GM21515 (cell line): ENCODE measurements around the gene IFI16.
A peak's percentile ranks its signal among the peaks of the same experiment; 100 is the strongest.
"Not testable (repeated sequence)": the region's sequence is repeated elsewhere in the genome, so short reads cannot be mapped to it uniquely, and the experiment has no call there.

ENCODE experiments used
- ATAC-seq: cut with Tn5 transposase; IDR thresholded peaks from one replicate; pipeline ENCODE4 v1.9.1; 2021; ENCODE audit not compliant: unreplicated experiment

Gene IFI16

DNA sequence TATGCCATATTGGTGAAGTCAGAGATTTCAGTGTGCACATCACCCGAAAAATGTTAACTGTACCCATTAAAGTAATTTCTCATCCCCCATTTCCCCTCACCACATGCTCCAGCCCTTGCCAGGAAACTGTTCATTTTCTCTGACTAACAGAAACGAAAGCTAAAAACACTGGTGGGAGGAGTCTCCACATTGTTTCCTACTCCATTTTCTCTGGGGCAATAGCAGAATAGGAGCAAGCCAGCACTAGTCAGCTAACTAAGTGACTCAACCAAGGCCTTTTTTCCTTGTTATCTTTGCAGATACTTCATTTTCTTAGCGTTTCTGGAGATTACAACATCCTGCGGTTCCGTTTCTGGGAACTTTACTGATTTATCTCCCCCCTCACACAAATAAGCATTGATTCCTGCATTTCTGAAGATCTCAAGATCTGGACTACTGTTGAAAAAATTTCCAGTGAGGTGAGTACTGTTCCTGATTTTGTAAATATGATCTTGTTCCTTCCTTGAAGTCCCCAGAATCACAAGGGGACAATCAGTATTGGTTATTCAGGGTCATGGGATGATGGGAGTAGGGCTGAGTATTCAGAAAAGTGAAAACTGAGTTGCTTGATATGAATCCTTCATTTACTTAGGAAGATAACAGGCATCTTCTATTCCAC is at the start of gene IFI16:
IFI16 (plus strand) TSS at position 204 of the 658 bp plus-strand sequence. CDS start 4,774 bp downstream, outside the sequence.
- peak; percentile 64 for ATAC-seq

DNA sequence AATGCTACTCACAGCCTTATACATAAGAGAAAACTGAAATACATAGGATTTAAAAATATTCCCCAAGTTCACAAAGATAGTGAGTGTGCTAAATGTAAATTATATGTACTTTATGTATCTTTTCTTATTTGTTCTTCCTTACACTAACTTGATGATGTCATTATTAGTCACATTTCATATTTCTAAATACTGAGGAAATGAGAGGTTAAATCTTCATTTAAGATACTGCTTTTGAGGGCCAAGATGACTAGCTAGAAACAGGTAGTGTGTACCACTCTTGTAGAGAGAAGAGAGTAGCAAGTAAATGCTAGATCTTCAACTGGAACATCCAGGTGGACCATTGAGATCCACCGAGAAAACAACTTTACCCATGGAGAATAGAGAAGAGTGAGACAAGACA is 48.5 kb upstream of the IFI16 start:
- no peak for ATAC-seq

DNA sequence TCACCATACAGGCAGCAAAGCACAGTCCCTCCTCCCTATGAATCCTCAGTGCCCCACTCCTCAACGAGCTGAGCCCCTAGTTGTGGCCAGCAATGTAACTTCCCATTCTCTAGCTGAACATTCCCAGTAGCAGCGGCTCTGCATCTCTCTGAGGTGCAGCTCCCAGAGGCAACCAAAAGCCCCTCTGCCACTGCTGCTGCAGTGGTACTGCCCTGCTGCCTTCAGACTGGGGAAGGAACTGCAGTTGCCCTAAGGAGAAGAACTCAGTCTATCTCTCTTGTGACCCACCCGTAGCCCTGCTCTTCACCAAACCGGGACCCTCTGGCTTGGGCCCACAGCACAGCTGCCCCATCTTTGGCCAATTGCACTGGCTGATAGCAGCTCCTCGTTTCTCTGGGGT is 46.7 kb upstream of the IFI16 start:
- ATAC-seq, result no peak

DNA sequence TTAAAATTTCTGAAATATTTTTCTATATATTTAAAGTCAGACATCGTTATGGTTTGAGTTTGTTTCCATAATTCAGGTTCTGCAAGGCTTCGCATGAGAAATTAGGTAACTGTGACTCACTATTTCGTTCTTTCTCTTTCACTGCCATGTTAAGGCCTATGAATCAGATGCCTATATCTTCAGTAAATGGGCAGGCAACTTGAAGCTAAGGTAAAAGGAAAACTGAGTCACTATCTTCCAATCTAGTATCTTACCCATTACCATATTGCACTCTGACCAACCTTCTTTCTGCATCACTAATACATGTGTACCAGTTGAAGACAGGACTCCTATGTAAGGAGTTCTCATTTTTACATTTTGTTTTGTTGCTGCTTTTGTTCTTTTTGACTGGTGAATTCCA is 40.5 kb upstream of the IFI16 start:
- ATAC-seq, result no peak

DNA sequence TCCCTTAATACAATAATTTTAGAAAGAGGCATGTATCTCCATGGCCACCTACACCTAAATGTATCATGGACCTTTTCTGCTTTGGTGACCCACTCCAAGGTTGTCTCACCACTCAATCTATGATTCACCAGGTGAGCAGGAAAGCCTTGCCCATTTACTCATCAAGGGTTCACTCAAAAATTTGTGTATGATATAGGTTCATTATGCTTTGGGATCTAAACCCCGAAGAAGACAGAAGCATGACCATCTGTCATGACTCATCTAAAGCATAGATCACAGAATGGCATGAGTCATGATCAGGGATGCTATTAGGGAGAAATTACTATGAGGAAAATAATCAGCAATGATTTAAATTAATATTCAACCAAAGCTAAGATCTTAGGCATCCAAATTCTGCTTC is 39.9 kb upstream of the IFI16 start:
- no peak for ATAC-seq

DNA sequence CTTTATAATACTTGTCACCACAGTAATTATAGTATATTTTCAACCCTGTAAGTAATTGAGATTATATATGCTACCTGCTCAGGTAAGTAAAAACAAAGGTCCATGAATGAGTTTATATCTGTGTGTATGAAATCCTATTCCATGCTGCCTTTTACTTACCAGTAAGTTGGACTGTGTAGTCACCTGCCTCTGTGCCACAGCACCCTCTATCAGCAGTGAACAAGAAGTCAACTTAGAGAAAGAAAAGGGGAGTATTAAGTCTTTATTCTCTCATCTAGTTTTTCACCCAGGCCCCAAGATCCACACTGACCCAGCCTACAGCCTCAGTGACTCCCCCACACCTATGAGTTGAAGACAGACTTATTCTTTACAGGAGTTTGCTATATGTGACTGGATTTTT is 36.9 kb upstream of the IFI16 start:
- no peak for ATAC-seq

DNA sequence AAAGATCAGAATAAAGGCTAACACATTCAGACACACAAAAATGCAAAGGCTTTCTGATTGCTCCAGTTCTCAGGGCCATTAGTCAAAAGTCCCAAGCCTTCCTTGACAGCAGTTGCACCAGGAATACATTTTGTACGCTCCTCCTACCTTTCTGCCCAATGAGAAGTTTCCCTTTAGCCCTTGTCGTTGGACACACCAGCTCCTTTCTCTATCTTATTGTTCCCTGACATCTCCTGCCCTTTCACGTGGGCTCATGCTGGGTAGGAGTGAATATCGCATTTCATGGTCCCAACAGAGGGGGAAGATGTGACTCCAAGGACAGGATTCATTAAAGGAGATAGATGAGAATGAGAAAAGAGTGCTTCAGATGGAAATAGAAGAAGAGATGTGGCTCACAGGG is 33.5 kb upstream of the IFI16 start:
- no peak for ATAC-seq

DNA sequence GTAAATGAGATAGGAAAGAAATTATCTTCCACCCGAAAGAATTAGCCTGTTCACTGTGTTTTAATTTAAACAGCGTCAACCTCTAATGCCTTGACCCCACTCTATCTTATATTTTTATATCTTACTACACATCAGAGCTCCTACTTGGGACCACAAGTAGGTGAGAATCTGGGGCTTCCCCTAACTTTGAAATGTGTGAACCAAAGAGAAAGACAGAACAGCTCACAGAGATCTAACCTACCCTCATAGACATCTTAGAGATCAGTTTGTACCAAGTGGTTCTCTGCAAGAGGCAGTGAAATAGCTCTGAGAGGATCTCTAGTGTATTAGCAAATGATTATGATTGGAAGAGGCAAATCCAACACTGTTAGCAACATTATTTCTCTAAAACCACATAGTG is 31.0 kb upstream of the IFI16 start:
- no peak for ATAC-seq

DNA sequence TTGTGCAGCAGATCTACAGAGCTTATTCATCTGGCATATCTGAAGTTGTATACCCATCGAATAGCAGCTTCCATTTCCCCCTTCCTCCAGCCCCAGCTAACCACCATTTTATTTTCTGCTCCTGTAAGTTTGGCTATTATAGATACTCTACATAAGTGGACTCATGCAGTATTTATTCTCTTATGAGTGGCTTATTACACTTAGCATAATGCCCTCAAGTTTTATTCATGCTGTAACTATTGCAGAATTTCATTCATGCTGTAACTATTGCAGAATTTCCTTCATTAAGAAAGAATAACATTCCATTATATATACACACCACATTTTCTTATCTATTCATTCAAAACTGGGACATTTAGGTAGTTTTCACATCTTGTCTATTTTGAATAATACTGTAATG is 30.5 kb upstream of the IFI16 start:
- no peak for ATAC-seq

DNA sequence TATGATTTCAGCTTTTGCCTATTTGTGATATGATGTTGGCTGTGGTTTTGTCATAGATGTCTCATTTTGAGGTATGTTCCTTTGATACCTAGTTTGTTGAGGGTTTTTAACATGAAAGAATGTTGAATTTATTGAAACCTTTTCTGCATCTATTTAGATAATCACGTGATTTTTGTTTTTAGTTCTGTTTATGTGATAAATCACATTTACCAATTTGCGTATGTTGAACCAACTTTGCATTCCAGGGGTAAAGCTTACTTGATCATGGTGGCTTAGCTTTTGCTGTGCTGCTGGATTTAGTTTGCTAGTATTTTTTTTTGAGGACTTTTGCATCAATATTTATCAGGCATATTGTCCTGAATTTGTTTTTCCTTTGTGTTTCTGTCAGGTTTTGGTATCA is 26.5 kb upstream of the IFI16 start:
- no peak for ATAC-seq

DNA sequence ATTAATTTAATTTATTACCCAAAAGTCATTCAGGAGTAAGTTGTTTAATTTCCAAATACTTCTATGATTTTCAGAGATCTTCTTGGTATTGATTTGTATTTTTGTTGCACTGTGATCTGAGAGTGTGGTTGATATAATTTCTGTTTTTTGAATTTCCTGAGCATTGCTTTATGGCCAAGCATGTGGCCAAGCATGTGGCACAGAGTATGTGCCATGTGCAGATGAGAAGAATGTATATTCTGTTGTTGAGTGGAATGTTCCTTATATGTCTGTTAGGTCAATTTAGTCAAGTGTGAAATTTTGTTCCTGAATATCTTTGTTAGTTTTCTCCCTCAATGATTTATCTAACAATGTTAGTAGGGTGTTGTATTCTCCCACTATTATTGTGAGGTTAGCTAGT is 25.3 kb upstream of the IFI16 start:
- ATAC-seq, result no peak

DNA sequence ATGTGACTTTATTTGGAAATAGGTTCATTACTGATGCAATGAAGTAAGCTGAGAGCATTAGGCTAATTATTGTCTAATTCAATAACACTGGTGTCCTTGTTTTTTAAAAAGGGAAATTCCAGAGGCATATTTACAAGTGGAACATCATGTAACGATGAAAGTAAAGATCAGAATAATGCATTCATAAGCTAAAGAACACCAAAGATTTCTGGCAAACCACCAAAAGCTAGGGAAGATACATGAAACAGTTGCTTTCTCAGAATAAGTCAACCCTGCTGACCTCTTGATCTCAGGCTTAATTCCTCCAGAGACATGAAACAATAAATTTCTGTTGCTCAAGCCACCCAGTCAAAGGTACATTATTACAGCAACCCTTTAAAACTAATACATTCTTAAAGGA is 20.3 kb upstream of the IFI16 start:
- ATAC-seq, result no peak

DNA sequence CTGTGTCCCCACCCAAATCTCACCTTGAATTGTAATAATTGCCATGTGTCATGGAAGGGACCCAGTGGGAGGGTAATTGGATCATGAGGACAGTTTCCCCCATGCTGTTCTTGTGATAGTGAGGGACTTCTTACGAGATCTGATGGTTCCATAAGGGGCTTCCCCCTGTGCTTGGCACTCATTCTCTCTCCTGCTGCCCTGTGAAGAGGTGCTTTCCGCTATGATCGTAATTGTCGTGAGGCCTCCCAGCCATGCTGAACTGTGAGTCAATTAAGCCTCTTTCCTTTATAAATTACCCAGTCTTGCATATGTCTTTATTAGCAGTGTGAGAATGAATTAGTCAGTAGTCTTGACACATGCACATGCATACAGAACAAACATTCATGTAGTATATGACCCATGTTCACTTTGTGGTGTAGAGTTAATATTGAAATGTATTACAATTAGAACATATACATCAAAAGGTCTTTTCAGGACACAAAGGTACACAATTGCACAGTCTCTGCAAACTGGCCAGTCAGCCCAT is 16.9 kb upstream of the IFI16 start:
- ATAC-seq, result no peak

DNA sequence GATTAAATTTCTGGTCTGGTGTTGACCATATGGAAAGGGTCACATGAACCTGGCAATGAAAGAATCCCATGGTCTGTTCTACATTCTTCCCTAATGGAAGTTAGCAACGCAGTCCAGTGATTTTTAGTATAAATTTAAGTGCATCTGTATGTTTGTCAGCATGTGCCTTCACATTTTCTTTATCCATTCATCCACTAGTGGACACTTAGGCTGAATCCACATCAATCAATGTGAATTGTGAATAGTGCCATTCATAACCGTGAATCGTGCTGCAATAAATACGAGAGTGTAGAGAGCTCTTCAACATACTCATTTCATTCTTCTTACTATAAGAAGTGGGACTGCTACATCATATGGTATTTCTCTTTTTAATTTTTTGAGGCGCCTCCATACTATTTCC is 12.7 kb upstream of the IFI16 start:
- ATAC-seq, result no peak

DNA sequence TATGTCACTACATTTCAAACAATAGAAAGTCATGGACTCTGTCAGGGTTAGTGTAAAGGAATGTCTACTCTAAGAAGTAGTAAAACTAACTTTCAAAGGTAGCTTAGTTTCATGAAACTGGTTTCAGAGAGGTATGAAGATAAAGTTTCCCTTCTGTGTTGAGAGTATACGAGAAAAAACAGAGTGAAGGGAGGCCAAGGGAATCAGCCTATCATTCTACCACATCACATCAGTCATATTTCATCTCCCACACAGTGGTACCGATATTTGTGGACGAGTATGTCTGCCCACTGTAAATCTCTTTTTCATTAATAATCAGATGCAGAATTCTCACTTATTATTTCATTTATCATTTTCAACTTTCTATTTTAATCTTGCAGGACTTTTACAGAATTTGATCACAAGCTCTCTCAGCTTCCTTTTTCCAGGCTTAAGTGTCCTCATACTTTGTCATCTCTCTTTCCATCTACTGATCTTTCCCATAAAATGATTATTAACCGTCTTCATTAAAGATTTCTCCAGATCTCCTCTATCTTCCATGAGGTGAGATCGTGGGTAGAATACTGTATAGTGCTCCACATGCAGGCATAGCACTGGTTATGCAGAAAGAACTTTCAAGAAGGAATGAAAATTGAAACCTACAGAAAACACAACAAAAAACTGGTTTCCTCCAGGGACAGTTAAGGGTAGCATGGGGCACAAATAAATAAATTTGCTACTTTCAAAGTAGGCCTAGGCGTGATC is 11.5 kb upstream of the IFI16 start:
- ATAC-seq, result peak; percentile 30

DNA sequence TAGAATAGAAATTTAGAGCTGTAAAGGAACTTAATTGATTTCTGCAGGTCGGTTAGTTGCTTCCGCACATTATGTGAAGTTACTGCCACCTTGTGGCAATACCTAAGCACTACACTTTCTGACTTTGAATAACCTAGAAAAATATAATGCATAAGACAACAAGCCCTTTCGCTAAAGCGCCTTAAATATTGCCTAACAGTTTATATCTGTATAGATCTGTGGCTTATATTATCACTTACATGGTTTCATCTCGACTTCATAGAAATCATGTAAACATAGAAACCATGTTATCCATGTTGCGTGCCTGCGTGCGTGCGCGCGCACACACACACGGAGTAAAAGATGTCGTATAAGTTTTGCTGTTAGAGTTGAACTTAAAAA is 10.9 kb upstream of the IFI16 start:
- ATAC-seq, result peak; percentile 52

DNA sequence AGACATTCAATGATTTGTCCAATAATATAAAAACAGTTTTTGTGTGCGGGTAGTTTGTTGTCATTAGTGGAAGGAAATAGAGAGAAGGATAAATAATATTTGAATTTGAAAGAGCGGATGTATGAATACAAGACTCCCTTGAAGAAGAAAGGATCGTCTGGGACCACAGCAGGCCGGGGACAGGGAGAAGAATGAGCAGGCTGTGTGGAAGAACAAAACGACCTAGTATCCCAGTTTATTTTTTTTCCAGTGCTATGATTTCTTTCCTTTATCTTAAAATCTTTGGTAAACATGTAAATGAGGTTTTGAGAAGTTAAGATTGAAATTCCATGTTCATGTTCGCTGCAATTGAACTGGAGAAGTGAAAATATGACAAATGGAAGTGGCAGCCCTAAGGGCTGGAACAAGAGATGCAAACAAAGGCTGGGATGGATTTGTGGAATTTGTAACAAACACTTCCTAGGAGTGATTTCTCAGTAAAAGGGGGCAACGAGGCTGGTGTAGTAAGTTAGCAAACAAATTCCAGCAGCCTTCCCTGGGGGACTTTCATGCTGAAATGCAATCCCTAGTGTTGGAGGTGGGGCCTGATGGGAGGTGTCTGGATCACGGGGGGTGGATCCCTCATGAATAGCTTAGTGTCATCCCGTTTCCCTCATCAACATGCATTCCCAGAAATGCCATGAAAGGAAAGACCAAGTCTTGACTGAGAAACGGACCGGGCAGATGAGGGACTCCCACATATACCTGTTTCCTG is 10.2 kb upstream of the IFI16 start:
- no peak for ATAC-seq

DNA sequence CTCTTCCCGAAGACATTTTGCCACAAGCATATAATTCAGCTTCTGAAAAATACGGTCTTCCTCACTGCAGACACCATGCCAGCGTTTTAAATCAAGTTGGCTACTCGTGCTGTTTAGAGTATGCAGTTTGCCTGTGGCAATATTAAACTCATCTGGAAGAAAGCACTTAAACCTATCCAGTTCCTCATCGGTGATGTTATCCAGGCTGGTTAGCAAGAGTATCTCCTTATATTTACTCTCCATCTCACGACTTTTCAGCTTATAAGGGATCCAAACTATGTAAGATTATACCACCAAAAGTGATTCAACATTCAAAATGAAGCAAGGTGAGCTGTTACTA is 9.7 kb upstream of the IFI16 start:
- no peak for ATAC-seq

DNA sequence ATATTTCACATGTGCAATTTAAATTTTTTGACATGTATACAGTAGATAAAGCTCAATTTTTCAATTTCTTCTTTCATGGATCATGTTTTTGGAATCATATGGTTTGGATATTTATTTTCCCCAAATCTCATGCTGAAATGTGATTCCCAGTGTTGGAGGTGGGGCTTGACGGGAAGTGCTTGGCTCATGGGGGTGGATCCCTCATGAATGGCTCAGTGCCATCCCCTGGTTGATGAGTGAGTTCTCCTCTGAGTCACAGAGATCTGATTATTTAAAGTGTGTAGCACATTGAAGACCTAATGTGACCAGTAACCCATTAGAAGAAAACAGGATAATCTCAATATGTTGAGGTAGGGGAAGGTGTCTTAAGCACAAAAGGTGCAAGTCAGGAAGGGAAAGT is 9.1 kb upstream of the IFI16 start:
- no peak for ATAC-seq

DNA sequence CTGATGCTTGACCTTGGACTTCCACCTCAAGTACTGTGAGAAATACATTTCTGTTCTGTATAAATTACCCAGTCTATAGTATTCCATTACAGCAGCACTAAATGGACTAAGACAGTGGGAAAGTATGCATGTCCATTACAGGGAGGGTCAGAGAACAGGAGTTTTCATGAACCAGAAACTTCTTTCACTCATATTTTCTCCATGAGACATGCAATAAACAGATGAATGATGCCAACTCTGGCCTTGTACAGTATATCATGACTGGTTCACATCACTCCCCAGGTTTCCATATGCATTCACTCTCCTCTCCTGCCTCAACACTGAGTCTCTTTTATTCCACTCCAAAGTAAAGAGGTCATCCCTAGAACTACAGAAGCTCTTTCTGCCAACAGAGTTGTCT is 4.5 kb upstream of the IFI16 start:
- no peak for ATAC-seq

DNA sequence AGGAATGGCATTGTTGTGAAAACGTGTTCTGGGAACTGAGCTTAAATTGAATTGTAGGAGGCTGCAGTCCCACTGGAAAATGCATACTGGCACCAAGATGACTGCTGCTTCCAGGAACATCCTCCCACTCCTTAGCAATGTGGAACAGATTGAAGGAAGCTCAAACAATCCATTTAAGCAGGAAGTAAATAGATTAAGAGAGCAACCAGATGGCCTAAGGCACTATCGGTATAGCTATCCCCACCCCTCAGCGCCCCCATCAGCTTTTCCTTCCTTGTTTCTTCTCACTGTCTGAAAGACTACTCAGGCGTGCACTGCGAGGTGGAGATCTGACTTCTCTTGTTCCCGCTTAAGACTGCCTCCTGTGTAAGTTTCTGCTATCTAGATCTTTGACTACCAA is 4.0 kb upstream of the IFI16 start:
- no peak for ATAC-seq

DNA sequence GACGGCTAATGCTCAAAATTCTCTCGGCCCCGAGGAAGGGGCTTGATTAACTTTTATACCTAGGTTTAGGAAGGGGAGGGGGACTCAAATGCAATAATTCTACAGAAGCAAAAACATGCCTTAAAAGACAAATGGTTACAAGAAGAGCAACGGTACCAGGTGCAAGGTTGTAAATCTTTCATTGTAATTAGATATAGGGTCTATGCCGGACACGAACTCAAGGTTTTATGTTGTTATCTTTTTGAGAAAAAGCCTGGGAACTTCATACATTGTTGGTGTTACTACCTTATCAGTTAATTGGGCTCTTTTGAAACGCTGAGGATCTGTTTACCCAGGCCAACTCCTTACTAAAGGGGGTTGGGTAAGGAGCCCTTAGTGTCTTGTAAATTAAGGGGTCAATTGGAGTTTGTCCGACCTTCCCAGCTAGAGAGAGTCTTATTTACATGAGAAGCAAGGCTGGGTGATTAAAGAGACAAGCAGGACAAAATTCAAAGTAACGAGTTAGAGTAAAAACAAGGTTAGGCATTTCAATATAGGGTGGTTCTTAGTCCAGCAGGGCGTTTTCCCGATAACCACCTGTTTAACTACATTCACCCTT is 3.4 kb upstream of the IFI16 start:
- not testable (repeated sequence) for ATAC-seq
